Measurements from ENCODE around the gene PLXNA2. TPM values are rescaled to one million over a fixed set of nuclear protein-coding genes. Genes with fewer than 3 reads are reported as not detected.
A peak's percentile ranks its signal among the peaks of the same experiment; 100 is the strongest.

PLXNA2 gene
- total and polyA plus RNA-seq, 2 of the 13 experiments (the other 11 are each of a cell fraction or from before 2014, with no cell fraction given) = 1.1 to 2.1 TPM

GRCh38 chr1:208203127-208203847 lies 40.9 kb downstream of the PLXNA2 start:
- Histone ChIP-seq H3K4me3 (replicated peaks in 1 of 3; ENCODE audit: insufficient read depth in 1 of 3, low read depth in 2 of 3, low read length in 3 of 3) (peak overlapping the region in 2 of 3 experiments; percentile 12 to 50; a peak in 2 of 6 replicates), H2AFZ (ENCODE audit: low read length) (no peak overlapping the region), H3K27me3 (ENCODE audit: control insufficient read depth in 1 of 2, insufficient read depth in 2 of 2, low read length in 2 of 2) (no peaks in the 10 kb centered on the region), H3K36me3 (replicated peaks in 1 of 2; ENCODE audit: control insufficient read depth in 1 of 2, insufficient read depth in 2 of 2, low read length in 2 of 2) (no peaks in the 10 kb centered on the region), H3K27ac (ENCODE audit: extremely low read length, insufficient read depth, low read length) (peak overlapping the region; percentile 9), H3K9ac (ENCODE audit: insufficient read depth, low read depth, low read length) (no peak overlapping the region), H3K4me2 (ENCODE audit: low read depth, low read length) (peak overlapping the region; percentile 69), H3K9me3 (ENCODE audit: low read length) (no peaks in the 10 kb centered on the region), H3K4me1 (ENCODE audit: insufficient read depth, low read length) (peaks cover 59% of the 10 kb centered on the region), H3K79me2 (ENCODE audit: insufficient read depth, low read length) (no peaks in the 10 kb centered on the region), H4K20me1 (ENCODE audit: insufficient read depth, low read length) (no peaks in the 10 kb centered on the region)
- 21% methylated on average over 6 of the region's 13 CpGs for WGBS (ENCODE audit: low lambda C conversion rate)
- ChIA-PET CTCF (ENCODE audit: low intra/inter-chr PET ratio, low total read pairs) (no interaction called here), POLR2A (interaction anchor here (0.8 to 1.5 kb wide), 8 partner anchors 22 to 84 kb away, joined by 3 to 7 read pairs (median 3); partner anchors contain the start of gene PLXNA2)
- DNase-seq (ENCODE audit: low spot score) (peak; percentile 79), ATAC-seq (peak; percentile 80), FAIRE-seq (peak; percentile 60)
- BruUV-seq (replicated peaks) = no TSS peak
- intact Hi-C loops (cut with micrococcal nuclease; ENCODE audit: unreplicated experiment) = no loop called here
- in situ Hi-C loops (cut with HindIII; ENCODE audit: extremely low pct_ligation_motif_present, low pct_unique_long_range_greater_than_20kb) = no loop called here
- no peak for TF ChIP-seq ADNP (CRISPR knock-in tag; IDR thresholded peaks at IDR 0.05)
- no peak for TF ChIP-seq ZBTB42 (CRISPR knock-in tag; IDR thresholded peaks at IDR 0.05)
- 0 out of 2 replicates have a peak, but pooled peaks have one; percentile 9 for TF ChIP-seq SIX4 (CRISPR knock-in tag; IDR thresholded peaks at IDR 0.05)
- no peak for TF ChIP-seq ZNF878 (CRISPR knock-in tag; IDR thresholded peaks at IDR 0.05)
- TF ChIP-seq NFYC (CRISPR knock-in tag; IDR thresholded peaks at IDR 0.05) = no peak
- TF ChIP-seq FOSL2 (CRISPR knock-in tag; IDR thresholded peaks at IDR 0.05) = peak; percentile 76
- peak; percentile 19 for TF ChIP-seq SKI (IDR thresholded peaks at IDR 0.05; ENCODE audit: partially characterized antibody)
- TF ChIP-seq ZMYM3 (CRISPR knock-in tag; IDR thresholded peaks at IDR 0.05) = peak; percentile 82
- no peak for TF ChIP-seq SOX6 (IDR thresholded peaks at IDR 0.05)
- peak; percentile 53 for TF ChIP-seq SOX6 (CRISPR knock-in tag; IDR thresholded peaks at IDR 0.05)
- TF ChIP-seq ZNF609 (CRISPR knock-in tag; IDR thresholded peaks at IDR 0.05; ENCODE audit: borderline replicate concordance) = 0 out of 2 replicates have a peak, but pooled peaks have one; percentile 20
- TF ChIP-seq ZMYM4 (CRISPR knock-in tag; IDR thresholded peaks at IDR 0.05) = no peak
- peak; percentile 50; the same call in 1 of the 2 replicates for TF ChIP-seq CREM (IDR thresholded peaks at IDR 0.05)
- TF ChIP-seq CREM (CRISPR knock-in tag; IDR thresholded peaks at IDR 0.05) = no peak
- no peak for TF ChIP-seq GPN1 (CRISPR knock-in tag; IDR thresholded peaks at IDR 0.05; ENCODE audit: borderline replicate concordance)
- peak; percentile 70 for TF ChIP-seq HNF4A (CRISPR knock-in tag; IDR thresholded peaks at IDR 0.05)
- no peak for TF ChIP-seq GMEB2 (CRISPR knock-in tag; IDR thresholded peaks at IDR 0.05; ENCODE audit: low read depth)
- TF ChIP-seq ZNF3 (CRISPR knock-in tag; IDR thresholded peaks at IDR 0.05) = peak; percentile 64; the same call in 1 of the 2 replicates
- peak; percentile 42; the same call in 1 of the 2 replicates for TF ChIP-seq ZGPAT (CRISPR knock-in tag; IDR thresholded peaks at IDR 0.05)

Data from HepG2 (cell line).